Peyer's patch (tissue), 4 donors: ENCODE results near the gene CHI3L2. TPM values are rescaled to one million over a fixed set of nuclear protein-coding genes. Genes with fewer than 3 reads are reported as not detected.

ENCODE experiments used
- DNase-seq, 3 donors: peaks; one replicate each; pipeline ENCODE4 v3.0.0-alpha.2; 2017 to 2019
- H3K27ac ChIP-seq, 4 donors: fragments of 200-600 bp; sonication (generic); one replicate each; pipeline ENCODE4 v1.5.1; 2016 to 2019
- H3K27me3 ChIP-seq, 2 donors: fragments of 200-600 bp; sonication (generic); one replicate each; pipeline ENCODE4 v1.5.1; 2019
- H3K36me3 ChIP-seq, 3 donors: fragments of 200-600 bp; sonication (generic); one replicate each; pipeline ENCODE4 v1.5.1; 2016 to 2019
- H3K4me1 ChIP-seq, 4 donors: fragments of 200-600 bp; sonication (generic); one replicate each; pipeline ENCODE4 v1.5.1; 2016 to 2019
- H3K4me3 ChIP-seq, 4 donors: fragments of 200-600 bp; sonication (generic); 1 replicate in 3 of 4; 2 replicates in 1 of 4; pipeline ENCODE4 v1.5.1; 2016 to 2019; ENCODE audit warnings: mild to moderate bottlenecking in 1 of 4
- H3K9me3 ChIP-seq, 4 donors: fragments of 200-600 bp; sonication (generic); one replicate each; pipeline ENCODE4 v1.5.1; 2016 to 2019; ENCODE audit warnings: mild to moderate bottlenecking in 1 of 4
- POLR2A ChIP-seq, 2 donors: fragments of 450-650 bp; IDR thresholded peaks; one replicate each; pipeline ENCODE4 v1.5.1; 2017; ENCODE audit warnings: antibody characterized with exemption in 2 of 2, mild to moderate bottlenecking in 2 of 2, moderate library complexity in 2 of 2
- total RNA-seq, 4 donors: library from RNA; depleted of rRNA; stranded (reverse); fragments of >200 nt; gene quantifications; one replicate each; pipeline ENCODE4 v1.1.0, GENCODE V29; 2016
- TF ChIP-seq, protein P1 (sequence below), 6 experiments: fragments of 450-650 bp in 4 of 6; fragments of 200-600 bp in 2 of 6; sonication (generic) in 1 of 6; IDR thresholded peaks; one replicate each; pipeline ENCODE4 v1.5.1; 2017 to 2019; ENCODE audit warnings: antibody characterized with exemption in 6 of 6, mild to moderate bottlenecking in 3 of 6, moderate library complexity in 1 of 6

Gene CHI3L2
- total RNA-seq, 4 donors from 2014 or later = 0.67 to 14.0 (median 3.3) TPM; not detected in 1

DNA sequence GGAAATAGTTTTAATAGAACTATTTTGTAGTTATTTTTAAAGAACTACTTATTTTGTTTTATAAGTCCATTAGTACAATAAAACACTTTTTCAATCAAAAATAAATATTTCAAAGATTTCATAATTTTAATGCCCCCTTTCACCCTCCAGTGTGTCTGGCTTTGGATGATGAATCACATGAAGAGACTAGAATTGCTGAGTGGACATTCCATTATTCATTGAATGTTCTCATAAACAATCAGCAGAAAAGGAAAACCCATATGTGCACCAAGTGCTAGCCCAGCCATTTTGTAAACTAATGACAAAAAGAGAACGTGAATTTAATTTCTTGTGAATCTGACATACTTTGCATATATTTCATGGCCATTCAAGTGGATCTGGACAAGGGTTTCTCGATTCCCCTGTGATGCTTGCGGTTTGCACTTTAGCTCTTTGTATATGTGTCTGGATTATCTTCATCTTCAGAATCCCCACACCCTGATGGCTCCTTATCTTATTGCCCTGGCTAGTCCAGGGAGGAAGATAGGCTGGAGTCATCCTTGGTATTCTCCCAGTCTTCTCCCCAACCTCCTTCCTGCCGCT lies 42.4 kb downstream of the CHI3L2 start:
- no peak for TF ChIP-seq POLR2A (IDR thresholded peaks at IDR 0.05)
- TF ChIP-seq, protein P1, sequence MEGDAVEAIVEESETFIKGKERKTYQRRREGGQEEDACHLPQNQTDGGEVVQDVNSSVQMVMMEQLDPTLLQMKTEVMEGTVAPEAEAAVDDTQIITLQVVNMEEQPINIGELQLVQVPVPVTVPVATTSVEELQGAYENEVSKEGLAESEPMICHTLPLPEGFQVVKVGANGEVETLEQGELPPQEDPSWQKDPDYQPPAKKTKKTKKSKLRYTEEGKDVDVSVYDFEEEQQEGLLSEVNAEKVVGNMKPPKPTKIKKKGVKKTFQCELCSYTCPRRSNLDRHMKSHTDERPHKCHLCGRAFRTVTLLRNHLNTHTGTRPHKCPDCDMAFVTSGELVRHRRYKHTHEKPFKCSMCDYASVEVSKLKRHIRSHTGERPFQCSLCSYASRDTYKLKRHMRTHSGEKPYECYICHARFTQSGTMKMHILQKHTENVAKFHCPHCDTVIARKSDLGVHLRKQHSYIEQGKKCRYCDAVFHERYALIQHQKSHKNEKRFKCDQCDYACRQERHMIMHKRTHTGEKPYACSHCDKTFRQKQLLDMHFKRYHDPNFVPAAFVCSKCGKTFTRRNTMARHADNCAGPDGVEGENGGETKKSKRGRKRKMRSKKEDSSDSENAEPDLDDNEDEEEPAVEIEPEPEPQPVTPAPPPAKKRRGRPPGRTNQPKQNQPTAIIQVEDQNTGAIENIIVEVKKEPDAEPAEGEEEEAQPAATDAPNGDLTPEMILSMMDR (IDR thresholded peaks at IDR 0.05) = no peak
- Histone ChIP-seq H3K27me3 (peaks cover 0 to 10% of the 10 kb centered on the region in 2 donors), H3K36me3 (no peaks in the 10 kb centered on the region), H3K9me3 (no peaks in the 10 kb centered on the region), H3K27ac (no peak overlapping the region), H3K4me3 (no peak overlapping the region), H3K4me1 (no peaks in the 10 kb centered on the region)
- no peak for DNase-seq

DNA sequence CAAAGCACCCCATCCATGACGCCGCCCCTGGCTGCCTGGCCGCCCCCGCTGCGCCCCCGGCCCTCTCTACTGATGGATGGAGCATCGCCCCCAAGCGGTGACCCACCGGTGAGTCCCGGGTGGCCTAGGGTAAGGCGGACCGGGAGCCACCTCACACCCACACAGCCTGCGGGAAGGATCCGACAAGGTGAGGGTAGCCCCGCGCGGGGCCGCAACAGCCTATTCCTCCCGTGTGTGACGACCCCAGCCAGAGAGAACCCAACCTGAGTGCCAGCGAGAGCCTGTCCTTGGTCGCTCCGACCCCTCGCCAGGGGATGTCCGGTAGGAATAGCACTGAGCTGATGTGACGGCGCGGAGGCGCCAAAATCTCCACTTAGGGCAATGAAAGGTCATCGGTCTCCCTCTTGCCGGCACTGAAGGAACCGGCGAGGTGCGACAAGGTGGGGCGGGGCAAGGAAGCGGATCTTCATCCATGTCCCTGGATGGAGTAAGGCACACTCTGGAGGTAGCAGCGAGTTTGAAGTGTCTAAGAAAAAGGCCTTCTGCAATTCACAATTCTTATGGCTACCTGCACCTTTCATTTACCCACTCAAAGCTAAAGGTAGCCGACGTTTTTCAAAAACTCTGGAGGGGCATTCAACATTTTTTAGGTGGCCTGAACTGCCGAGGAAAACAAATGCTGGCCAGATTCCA lies 43.4 kb downstream of the CHI3L2 start:
- H3K27ac ChIP-seq = no peak overlapping the region
- no peak for DNase-seq
- no peaks in the 10 kb centered on the region for H3K4me1 ChIP-seq

DNA sequence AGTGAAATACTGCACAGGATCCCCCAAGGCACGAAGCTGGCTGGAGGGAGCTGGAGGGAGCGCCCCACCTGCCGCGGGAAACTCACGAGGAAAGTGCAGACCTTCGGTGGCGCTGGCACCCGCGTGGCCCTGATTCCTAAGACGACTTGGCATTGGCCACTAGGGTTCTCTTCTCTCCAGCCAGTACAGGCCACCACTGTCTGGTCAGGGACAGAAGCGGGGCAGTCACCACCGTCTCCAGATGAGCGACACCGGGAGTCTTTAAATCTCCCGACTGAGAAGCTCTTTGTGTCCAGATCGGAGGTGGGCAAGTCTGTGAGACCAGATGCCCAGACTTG lies 43.9 kb downstream of the CHI3L2 start:
- H3K4me1 ChIP-seq = no peaks in the 10 kb centered on the region
- H3K27ac ChIP-seq = no peak overlapping the region
- no peak for TF ChIP-seq POLR2A (IDR thresholded peaks at IDR 0.05)
- TF ChIP-seq, protein P1 (IDR thresholded peaks at IDR 0.05) = no peak
- no peaks in the 10 kb centered on the region for H3K36me3 ChIP-seq
- no peak for DNase-seq
- peaks cover 0 to 10% of the 10 kb centered on the region in 2 donors for H3K27me3 ChIP-seq
- no peak overlapping the region for H3K4me3 ChIP-seq
- no peaks in the 10 kb centered on the region for H3K9me3 ChIP-seq

More for the DNA sequence above, 43.4 kb downstream of the CHI3L2 start:
- H3K36me3 ChIP-seq = no peaks in the 10 kb centered on the region
- TF ChIP-seq, protein P1 (IDR thresholded peaks at IDR 0.05) = no peak
- TF ChIP-seq POLR2A (IDR thresholded peaks at IDR 0.05) = no peak
- H3K4me3 ChIP-seq = peak overlapping the region in 1 of 4 donors; percentile 33
- H3K27me3 ChIP-seq = peaks cover 0 to 10% of the 10 kb centered on the region in 2 donors
- no peaks in the 10 kb centered on the region for H3K9me3 ChIP-seq

DNA sequence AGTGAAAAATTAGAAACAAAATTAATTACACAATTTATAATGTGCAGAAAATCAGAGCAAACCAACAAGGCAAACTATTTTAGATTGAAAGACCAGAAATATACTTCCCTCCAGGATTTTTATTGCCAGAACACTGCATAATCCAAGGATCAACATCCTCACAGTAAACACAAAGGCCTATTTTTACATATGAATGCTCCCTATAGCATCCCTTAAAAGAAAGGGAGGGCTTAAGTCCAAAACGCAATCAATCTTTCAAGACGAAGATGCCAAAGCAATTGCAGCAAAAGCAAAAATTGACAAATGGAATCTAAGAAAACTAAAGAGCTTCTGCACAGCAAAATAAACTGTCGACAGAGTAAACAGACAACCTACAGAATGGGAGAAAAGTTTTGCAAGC lies 44.6 kb downstream of the CHI3L2 start:
- no peaks in the 10 kb centered on the region for H3K4me1 ChIP-seq
- no peak for DNase-seq
- H3K9me3 ChIP-seq = no peaks in the 10 kb centered on the region
- no peaks in the 10 kb centered on the region for H3K36me3 ChIP-seq
- H3K27ac ChIP-seq = no peak overlapping the region
- TF ChIP-seq POLR2A (IDR thresholded peaks at IDR 0.05) = no peak
- TF ChIP-seq, protein P1 (IDR thresholded peaks at IDR 0.05) = no peak
- no peak overlapping the region for H3K4me3 ChIP-seq
- H3K27me3 ChIP-seq = peaks cover 0 to 10% of the 10 kb centered on the region in 2 donors

DNA sequence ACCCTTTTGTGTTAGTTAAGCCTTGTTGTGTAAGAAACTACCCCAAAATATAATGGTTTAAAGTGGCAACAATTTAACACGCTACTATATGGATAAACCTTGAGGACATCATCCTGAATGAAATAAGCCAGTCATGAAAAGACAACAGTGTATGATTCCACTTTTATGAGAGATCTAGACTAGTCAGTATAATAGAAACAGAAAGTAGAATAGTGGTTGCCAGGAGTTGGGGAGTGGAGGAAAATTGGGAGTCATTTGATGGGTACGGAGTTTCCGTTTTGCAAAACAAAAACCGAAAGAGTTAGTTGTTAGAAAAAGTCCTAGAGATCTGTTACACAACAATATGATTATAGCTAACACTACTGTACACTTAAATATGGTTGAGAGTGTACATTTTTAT lies 47.1 kb downstream of the CHI3L2 start:
- Histone ChIP-seq H3K4me1 (no peaks in the 10 kb centered on the region), H3K27me3 (peaks cover 0 to 10% of the 10 kb centered on the region in 2 donors), H3K36me3 (no peaks in the 10 kb centered on the region), H3K4me3 (no peak overlapping the region), H3K27ac (no peak overlapping the region), H3K9me3 (no peaks in the 10 kb centered on the region)
- no peak for DNase-seq
- TF ChIP-seq, protein P1 (IDR thresholded peaks at IDR 0.05) = no peak
- TF ChIP-seq POLR2A (IDR thresholded peaks at IDR 0.05) = no peak
